ENCODE measurements around the gene COL25A1.

The COL25A1 gene

GRCh38 chr4:108794136-108794535 lies 508.3 kb downstream of the COL25A1 start:
- DNase-seq, result no peak

DNA sequence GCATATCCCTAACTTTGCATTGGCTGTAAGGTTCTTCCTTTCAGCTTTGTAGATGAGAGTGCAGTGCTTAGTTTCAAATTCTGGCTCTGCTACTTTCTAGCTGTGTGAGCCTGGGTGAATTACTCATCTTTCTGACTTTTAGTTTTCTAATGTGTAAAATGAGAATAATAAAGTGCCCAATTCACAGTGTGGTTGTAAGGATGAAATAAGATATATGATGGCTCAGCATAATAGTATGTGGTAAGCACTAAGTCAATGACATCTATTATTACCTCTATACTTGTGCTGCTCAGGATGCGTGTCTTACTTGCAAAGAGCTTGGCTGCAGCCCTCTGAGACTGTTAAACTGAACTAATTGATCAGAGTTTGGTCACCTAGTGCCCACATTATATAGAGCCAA lies 509.0 kb downstream of the COL25A1 start:
- no peak for DNase-seq

DNA sequence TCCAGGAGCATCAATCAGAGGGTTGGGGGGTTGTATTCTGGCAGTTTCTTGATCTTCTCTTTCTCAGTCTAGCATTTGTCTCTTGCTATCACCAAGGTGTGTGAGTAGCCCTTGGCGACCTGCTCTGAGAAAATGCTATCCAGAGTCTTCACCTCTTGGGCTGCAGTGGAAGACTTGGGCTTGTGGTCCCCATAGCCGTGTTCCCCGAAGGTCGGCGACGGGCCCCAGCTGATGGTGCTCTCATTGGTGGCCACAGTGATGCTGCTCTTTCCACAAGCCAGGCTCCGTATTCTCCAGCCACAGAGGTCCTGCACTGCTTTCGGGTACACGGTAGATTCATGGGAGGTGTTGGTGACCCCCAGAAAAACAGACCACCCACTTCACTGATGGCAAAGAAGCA lies 513.7 kb downstream of the COL25A1 start:
- no peak for DNase-seq

DNA sequence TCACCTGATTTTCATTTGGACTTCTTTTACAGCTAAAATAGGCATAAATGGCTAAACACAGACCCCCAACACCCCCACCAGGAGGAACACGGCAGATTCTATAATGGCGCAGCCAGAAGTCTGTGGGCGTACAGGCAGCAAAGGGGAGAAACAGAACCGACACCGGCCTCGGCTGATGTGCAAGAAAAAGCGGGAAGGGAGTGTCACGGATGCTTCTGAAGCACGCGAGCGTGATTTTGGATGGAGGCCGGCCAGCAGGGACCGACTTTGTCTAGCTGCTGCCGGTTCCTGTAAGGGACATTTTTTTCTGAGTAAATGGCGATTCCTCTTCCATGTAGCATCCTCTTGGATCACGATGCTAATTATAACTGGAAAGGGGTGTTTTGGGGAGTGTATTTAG lies 514.7 kb downstream of the COL25A1 start:
- DNase-seq, result no peak

DNA sequence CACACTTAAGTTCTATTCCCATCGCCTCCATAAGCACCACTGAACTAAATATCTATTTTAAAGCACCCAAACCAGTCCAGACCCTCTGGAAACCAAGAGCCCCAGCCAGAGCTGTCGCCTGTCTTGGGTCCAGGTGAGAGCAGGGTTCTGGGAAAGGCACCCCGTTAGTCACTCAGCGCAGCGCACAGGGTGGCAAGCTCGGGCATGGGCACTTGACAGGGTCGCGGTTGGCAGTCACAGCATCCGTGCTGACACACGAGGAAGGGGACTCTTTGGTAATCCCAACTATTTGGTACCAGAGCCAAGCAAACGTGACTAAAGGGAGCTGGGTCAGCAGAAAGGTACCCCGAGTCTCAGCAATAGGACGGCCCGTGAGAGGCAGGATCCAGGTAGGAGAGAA lies 515.4 kb downstream of the COL25A1 start:
- no peak for DNase-seq

DNA sequence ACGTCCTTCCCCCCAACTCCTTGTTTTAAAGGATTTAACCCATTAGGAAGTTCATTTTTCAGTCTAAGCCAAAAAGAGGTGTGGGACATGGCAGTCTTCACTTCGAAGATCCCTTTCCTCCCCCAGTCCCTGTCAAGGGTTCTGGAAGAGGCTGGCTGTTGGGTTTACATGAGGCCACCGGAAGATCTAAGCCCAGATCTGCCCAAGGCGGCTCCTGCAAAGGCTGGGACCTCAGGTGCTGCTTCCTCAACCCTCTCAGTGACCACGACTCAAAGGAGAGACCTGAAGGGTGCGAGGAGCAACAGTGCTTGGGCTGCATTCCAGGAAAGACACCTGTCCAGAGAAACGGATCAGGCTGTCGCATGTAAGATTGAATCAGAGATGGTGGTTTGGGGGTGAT lies 516.1 kb downstream of the COL25A1 start:
- no peak for DNase-seq

DNA sequence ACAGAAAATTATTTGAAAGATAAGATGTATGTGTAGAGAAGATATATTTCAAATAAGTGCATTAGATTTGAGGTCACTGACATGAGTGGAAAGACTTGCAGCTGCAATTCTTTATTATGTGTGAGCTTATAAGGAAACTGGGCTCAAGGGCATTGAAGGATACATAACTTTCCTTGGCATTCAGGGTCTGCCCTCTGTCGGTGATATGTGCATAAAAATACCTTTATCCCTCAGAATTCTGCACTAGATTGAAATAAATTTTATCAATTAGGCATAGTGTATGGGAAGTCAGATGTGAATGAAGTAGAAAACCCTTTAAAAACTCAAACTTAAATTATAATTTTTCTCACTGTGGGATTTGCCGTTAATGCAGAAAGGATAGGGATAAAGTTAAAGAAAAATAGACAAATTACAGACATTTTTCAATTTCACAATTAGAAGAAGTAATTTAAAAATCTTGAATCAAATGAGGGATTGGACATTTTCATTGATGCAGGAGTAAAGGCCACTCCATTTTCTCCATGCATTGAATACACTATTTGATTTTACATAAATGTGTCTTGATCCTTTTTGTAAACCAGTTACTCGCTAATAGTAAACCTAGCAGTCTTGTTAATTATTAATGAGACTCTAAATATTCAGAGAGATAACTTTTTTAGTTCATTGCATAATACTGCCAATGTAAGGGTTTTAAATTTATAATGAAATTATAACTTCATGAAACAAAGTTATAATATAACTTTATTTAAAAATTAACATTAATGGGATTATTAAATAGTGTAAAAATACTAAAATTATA lies 518.6 kb downstream of the COL25A1 start:
- DNase-seq, result no peak

DNA sequence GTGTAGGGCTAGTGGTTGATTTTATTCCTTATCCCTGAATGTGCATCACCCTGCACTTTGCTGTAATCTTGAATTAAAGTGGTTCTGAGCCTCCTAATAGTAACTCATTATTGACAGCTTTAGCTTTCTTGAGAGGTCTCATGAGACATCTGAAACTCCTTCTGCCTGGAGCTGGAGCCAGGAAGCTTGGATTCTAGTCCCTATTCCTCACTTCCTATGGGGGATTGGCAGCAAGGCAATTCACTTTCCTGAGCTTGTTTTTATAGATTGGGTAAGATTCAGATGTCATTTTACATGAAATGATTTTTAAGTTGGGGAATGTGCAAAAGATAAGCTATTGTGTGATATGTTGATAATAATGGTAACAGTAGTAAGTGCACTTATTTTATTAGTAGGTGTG lies 522.5 kb downstream of the COL25A1 start:
- no peak for DNase-seq

- DNase-seq, result no peak
These were observed 525.1 kb downstream of the COL25A1 start for GRCh38 chr4:108777388-108777787.

DNA sequence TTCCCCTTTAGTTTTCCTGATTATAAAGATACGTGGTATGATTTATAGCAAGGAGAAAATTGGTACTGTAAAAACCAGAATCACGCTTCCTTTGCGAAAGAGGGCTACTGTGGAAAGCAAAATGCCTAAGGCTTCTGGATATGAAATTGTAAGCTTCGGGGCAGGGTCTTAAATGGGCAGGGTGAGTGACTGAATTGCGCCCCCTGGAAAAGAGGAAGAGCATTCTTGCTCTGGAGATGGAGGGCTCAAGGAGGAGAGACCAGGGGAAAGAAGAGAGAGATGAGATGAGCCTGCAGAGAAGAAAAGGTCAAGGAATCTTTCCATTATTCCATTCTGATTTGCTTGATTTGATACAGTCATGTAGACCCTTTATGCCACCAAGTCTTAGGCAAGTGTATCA lies 526.5 kb downstream of the COL25A1 start:
- DNase-seq, result no peak

DNA sequence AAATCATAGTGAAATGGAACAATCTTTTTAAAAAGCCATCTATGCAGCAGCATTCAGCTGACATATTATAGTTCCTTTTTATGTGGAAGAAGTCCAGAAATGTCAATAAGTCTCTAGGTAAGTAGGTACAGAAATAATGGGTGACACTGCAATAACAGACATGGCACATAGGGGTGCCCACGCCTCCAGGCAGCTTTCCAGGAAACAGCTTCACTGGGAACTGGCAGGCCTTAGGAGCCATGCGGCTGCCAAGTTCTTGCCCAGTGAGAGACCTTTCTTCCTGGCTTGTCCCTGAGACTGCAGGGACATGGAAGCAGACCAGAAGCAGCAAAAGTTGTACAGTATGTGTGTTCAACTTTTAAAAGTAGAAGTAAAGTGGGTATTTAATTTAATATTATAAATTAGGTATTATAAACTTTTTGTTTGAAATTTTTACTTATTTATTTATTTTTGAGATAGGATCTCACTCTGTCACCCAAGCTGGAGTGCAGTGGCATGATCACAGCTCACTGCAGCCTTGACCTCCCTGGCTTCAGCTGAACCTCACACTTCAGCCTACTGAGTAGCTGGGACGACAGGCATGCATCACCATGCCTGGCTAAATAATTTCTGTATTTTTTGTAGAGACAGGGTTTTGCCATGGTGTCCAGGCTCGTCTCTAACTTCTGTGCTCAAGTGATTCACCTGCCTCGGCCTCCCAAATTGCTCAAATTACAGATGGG lies 527.5 kb downstream of the COL25A1 start:
- DNase-seq, result no peak

- DNase-seq, result no peak
These were observed 530.1 kb downstream of the COL25A1 start for GRCh38 chr4:108772402-108772801.

DNA sequence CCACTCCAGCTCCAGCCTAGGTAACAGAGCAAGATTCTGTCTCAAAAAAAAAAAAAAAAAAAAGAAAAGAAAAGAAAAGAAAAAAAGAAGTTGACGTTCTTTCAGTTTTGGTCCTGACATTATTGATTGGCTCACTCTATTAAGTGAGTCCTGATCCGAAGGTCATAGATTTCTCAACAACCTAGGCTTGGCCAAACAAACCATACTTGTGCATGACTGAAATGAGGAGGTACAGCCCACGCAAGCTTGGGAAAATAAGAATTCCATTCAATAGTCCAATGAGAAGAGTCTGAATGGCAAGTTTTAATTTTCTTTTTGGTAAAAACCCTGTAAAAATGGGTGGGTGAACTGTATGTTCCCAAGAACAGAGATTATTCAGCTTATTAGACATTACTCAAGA lies 536.4 kb downstream of the COL25A1 start:
- DNase-seq, result no peak

- DNase-seq, result no peak
These were observed 538.5 kb downstream of the COL25A1 start for GRCh38 chr4:108763986-108764385.

GRCh38 chr4:108763226-108763593 lies 539.2 kb downstream of the COL25A1 start:
- DNase-seq, result no peak

- DNase-seq, result peak; percentile 11
These were observed 539.8 kb downstream of the COL25A1 start, which contains the start of gene ETNPPL for GRCh38 chr4:108762559-108763225. Gene ETNPPL, minus strand, starts transcription at chr4:108763053. Its CDS starts 155 bp downstream, at chr4:108762898.

Measured in activated naive CD4-positive, alpha-beta T cell treated with Interleukin-2 at 50 U/mL for 16 hours (primary cell).